Activated CD8-positive, alpha-beta memory T cell treated with anti-CD3 and anti-CD28 coated beads for 24 hours (primary cell): ENCODE data around the gene YARS1.
"Not testable (repeated sequence)": the region's sequence is repeated elsewhere in the genome, so short reads cannot be mapped to it uniquely, and the experiment has no call there.

ENCODE experiments used
- DNase-seq: peaks from one replicate; pipeline ENCODE4 v3.0.0-alpha.2; 2020

YARS1 gene

GRCh38 chr1:32816676-32817158, 441 bp downstream of the YARS1 start:
- DNase-seq, result no peak

GRCh38 chr1:32813941-32814739, 3.0 kb downstream of the YARS1 start:
- DNase-seq, result no peak

- DNase-seq, result no peak
These were observed 5.2 kb downstream of the YARS1 start for GRCh38 chr1:32811917-32812316.

GRCh38 chr1:32811265-32811664, 5.9 kb downstream of the YARS1 start:
- DNase-seq, result no peak

- no peak for DNase-seq
These were observed 6.8 kb downstream of the YARS1 start for GRCh38 chr1:32810358-32810757.

GRCh38 chr1:32808580-32808979, 8.6 kb downstream of the YARS1 start:
- no peak for DNase-seq

GRCh38 chr1:32806910-32807523, 10.1 kb downstream of the YARS1 start:
- no peak for DNase-seq

GRCh38 chr1:32806290-32806689, 10.9 kb downstream of the YARS1 start:
- DNase-seq, result no peak

- DNase-seq, result peak; percentile 0
These were observed 12.7 kb downstream of the YARS1 start for GRCh38 chr1:32804460-32804859.

GRCh38 chr1:32801096-32801715, 16.0 kb downstream of the YARS1 start:
- peak; percentile 69 for DNase-seq

GRCh38 chr1:32798679-32799416, 18.3 kb downstream of the YARS1 start:
- no peak for DNase-seq

- DNase-seq, result no peak
These were observed 19.0 kb downstream of the YARS1 start for GRCh38 chr1:32798191-32798590.

GRCh38 chr1:32797456-32797855, 19.7 kb downstream of the YARS1 start:
- no peak for DNase-seq

GRCh38 chr1:32795763-32796162, 21.4 kb downstream of the YARS1 start:
- DNase-seq, result not testable (repeated sequence)

- no peak for DNase-seq
These were observed 25.3 kb downstream of the YARS1 start for GRCh38 chr1:32791881-32792280.

GRCh38 chr1:32789356-32789755, 27.8 kb downstream of the YARS1 start:
- DNase-seq, result not testable (repeated sequence)

GRCh38 chr1:32786856-32787255, 30.3 kb downstream of the YARS1 start:
- DNase-seq, result no peak

- no peak for DNase-seq
These were observed 32.3 kb downstream of the YARS1 start for GRCh38 chr1:32784817-32785216.

GRCh38 chr1:32783851-32784250, 33.3 kb downstream of the YARS1 start:
- DNase-seq, result no peak

- DNase-seq, result no peak
These were observed 35.1 kb downstream of the YARS1 start for GRCh38 chr1:32782086-32782485.

GRCh38 chr1:32780628-32781234, 36.4 kb downstream of the YARS1 start:
- DNase-seq, result no peak

- no peak for DNase-seq
These were observed 37.2 kb downstream of the YARS1 start for GRCh38 chr1:32780005-32780404.

- DNase-seq, result no peak
These were observed 37.9 kb downstream of the YARS1 start for GRCh38 chr1:32779242-32779641.
